DOHH2 (cell line): ENCODE results near the gene LNP1.

Source experiments
- H3F3A ChIP-seq: fragments of 200-600 bp; sonication (generic), shearing (Covaris generic); 2 replicates; pipeline ENCODE4 v1.6.0; 2016; ENCODE audit warnings: antibody characterized with exemption, mild to moderate bottlenecking; ENCODE audit not compliant: control insufficient read depth, insufficient read depth
- H3K27ac ChIP-seq: fragments of 200-600 bp; sonication (generic); 2 replicates; pipeline ENCODE4 v1.5.1; 2014; ENCODE audit warnings: low read depth, mild to moderate bottlenecking, low read length, moderate library complexity
- H3K27me3 ChIP-seq: fragments of 200-600 bp; sonication (generic); 2 replicates; pipeline ENCODE4 v1.6.1; 2014; ENCODE audit warnings: mild to moderate bottlenecking, low read length, mixed read lengths; ENCODE audit not compliant: control insufficient read depth
- H3K36me3 ChIP-seq: fragments of 200-600 bp; sonication (generic); 2 replicates; pipeline ENCODE4 v1.6.1; 2014; ENCODE audit warnings: mild to moderate bottlenecking, low read length, moderate library complexity, mixed read lengths; ENCODE audit not compliant: control insufficient read depth
- H3K4me1 ChIP-seq: fragments of 200-600 bp; sonication (generic); 2 replicates; pipeline ENCODE4 v1.6.1; 2014; ENCODE audit warnings: mild to moderate bottlenecking, low read length, mixed read lengths; ENCODE audit not compliant: control insufficient read depth
- H3K4me2 ChIP-seq: fragments of 200-600 bp; sonication (generic); 2 replicates; pipeline ENCODE4 v1.6.0; 2014; ENCODE audit warnings: mild to moderate bottlenecking, low read length, moderate library complexity
- H3K4me3 ChIP-seq: fragments of 200-600 bp; sonication (generic); 2 replicates; pipeline ENCODE4 v1.5.1; 2014; ENCODE audit warnings: mild to moderate bottlenecking, low read length, mixed read lengths
- H3K79me2 ChIP-seq: fragments of 200-600 bp; sonication (generic); 2 replicates; pipeline ENCODE4 v1.6.1; 2014; ENCODE audit warnings: mild to moderate bottlenecking, low read length, mixed read lengths; ENCODE audit not compliant: control insufficient read depth
- H3K9me2 ChIP-seq: fragments of 200-600 bp; sonication (generic); replicated peaks from 2 replicates; pipeline ENCODE4 v1.6.1; 2014; ENCODE audit warnings: mild to moderate bottlenecking, low read length, mixed read lengths; ENCODE audit not compliant: control insufficient read depth
- H3K9me3 ChIP-seq: fragments of 200-600 bp; sonication (generic); 2 replicates; pipeline ENCODE4 v1.6.1; 2014; ENCODE audit warnings: antibody characterized with exemption, low read length, mixed read lengths; ENCODE audit not compliant: control insufficient read depth, insufficient read depth
- H4K20me1 ChIP-seq: fragments of 200-600 bp; sonication (generic); 2 replicates; pipeline ENCODE4 v1.6.0; 2014; ENCODE audit warnings: low read depth, mild to moderate bottlenecking, antibody characterized with exemption, low read length, moderate library complexity; ENCODE audit not compliant: control insufficient read depth, insufficient read depth
- CTCF ChIP-seq: fragments of 200-600 bp; sonication (generic); IDR thresholded peaks from one replicate; pipeline ENCODE4 v1.5.1; 2014; ENCODE audit warnings: antibody characterized with exemption, mild to moderate bottlenecking, low read depth, low read length; ENCODE audit not compliant: poor library complexity, severe bottlenecking
- EZH2phosphoT487 ChIP-seq: fragments of 200-600 bp; sonication (generic); IDR thresholded peaks from 2 replicates; pipeline ENCODE4 v1.6.1; 2017; ENCODE audit warnings: borderline replicate concordance, mild to moderate bottlenecking, antibody characterized with exemption, low read length, moderate library complexity, mixed read lengths

Gene LNP1

GRCh38 chr3:100407977-100408532, 6.7 kb downstream of the LNP1 start:
- 0 out of 2 replicates have a peak, but pooled peaks cover 3% of the 10 kb centered on the region for H3K36me3 ChIP-seq
- peaks cover 19% of the 10 kb centered on the region for H3K79me2 ChIP-seq
- H3K27me3 ChIP-seq = no peaks in the 10 kb centered on the region
- no peak overlapping the region for H3K4me2 ChIP-seq
- H3F3A ChIP-seq = no peaks in the 10 kb centered on the region
- no peaks in the 10 kb centered on the region for H3K9me2 ChIP-seq
- H3K4me3 ChIP-seq = no peak overlapping the region
- no peaks in the 10 kb centered on the region; the same call in 1 of the 2 replicates for H3K9me3 ChIP-seq
- no peak overlapping the region for H3K27ac ChIP-seq
- H4K20me1 ChIP-seq = no peaks in the 10 kb centered on the region
- H3K4me1 ChIP-seq = peaks cover 14% of the 10 kb centered on the region
- TF ChIP-seq EZH2phosphoT487 (no peak), CTCF (no peak)

- Histone ChIP-seq H3K36me3 (0 out of 2 replicates have a peak, but pooled peaks cover 3% of the 10 kb centered on the region), H3K9me3 (no peaks in the 10 kb centered on the region; the same call in 1 of the 2 replicates), H3K27me3 (no peaks in the 10 kb centered on the region), H3K27ac (no peak overlapping the region), H4K20me1 (no peaks in the 10 kb centered on the region), H3K9me2 (no peaks in the 10 kb centered on the region), H3K4me1 (no peaks in the 10 kb centered on the region), H3K4me2 (no peak overlapping the region), H3K4me3 (no peak overlapping the region), H3K79me2 (peaks cover 5% of the 10 kb centered on the region; the same call in 1 of the 2 replicates), H3F3A (no peaks in the 10 kb centered on the region)
- TF ChIP-seq EZH2phosphoT487 (no peak), CTCF (no peak)
Measured at GRCh38 chr3:100411091-100411982, 10.0 kb downstream of the LNP1 start.

- TF ChIP-seq EZH2phosphoT487 (no peak), CTCF (no peak)
- H3K4me3 ChIP-seq = no peak overlapping the region
- H3K4me1 ChIP-seq = no peaks in the 10 kb centered on the region
- no peak overlapping the region for H3K27ac ChIP-seq
- H3K9me2 ChIP-seq = no peaks in the 10 kb centered on the region
- H3F3A ChIP-seq = no peaks in the 10 kb centered on the region
- H3K9me3 ChIP-seq = no peaks in the 10 kb centered on the region; the same call in 1 of the 2 replicates
- 0 out of 2 replicates have a peak, but pooled peaks cover 3% of the 10 kb centered on the region for H3K36me3 ChIP-seq
- H3K79me2 ChIP-seq = peaks cover 3% of the 10 kb centered on the region; the same call in 1 of the 2 replicates
- H3K27me3 ChIP-seq = no peaks in the 10 kb centered on the region
- H3K4me2 ChIP-seq = no peak overlapping the region
- H4K20me1 ChIP-seq = no peaks in the 10 kb centered on the region
Measured at GRCh38 chr3:100412912-100413590, 11.7 kb downstream of the LNP1 start.
